GM19328 (cell line): ENCODE data around the gene GNB1L.
"Not testable (repeated sequence)": the region's sequence is repeated elsewhere in the genome, so short reads cannot be mapped to it uniquely, and the experiment has no call there.

Source experiments
- ATAC-seq: cut with Tn5 transposase; IDR thresholded peaks from one replicate; pipeline ENCODE4 v1.9.1; 2021; ENCODE audit warnings: mild to moderate bottlenecking, moderate library complexity; ENCODE audit not compliant: unreplicated experiment

Gene GNB1L

GRCh38 chr22:19784384-19785175 is 70.1 kb downstream of the GNB1L start:
- ATAC-seq = no peak

DNA sequence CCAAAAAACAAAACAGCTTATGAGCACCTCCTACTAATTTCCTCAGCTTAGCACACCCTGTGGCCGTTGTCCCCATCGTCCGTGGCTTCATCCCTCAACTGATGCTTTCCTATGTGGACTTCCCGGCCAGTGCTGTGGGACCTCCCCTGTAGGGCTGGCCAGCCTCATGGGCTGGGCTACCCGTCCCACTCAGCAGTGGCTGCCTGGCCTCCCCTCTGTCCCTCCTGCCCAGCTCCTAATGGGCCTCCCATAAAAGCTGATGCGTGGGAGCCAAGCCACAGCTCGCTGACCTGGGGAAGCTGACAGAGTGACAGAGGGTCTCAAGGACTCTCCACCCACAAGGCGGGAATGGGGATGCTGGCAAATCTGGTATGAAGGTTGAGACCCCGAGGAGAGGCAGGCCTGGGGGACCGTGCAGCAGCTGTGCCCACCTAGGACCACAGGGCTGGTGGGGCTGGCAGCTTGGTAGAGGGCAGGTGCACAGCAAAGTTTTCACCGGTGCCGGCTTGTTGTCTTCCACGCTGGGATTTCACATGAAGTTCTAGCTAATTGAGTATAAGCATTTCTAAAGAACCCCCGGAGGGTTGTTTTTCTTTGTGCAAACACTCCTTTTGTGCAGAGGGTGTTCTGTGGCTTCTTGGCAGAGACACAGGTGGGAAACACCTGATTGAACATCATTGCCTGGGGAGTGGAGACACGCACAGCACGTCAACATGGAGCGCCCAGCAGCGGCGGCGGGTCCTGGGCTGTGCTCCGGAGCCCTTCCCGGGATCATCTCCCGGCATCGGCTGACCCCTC is 70.9 kb downstream of the GNB1L start:
- ATAC-seq = no peak

GRCh38 chr22:19782533-19782932 is 72.1 kb downstream of the GNB1L start:
- no peak for ATAC-seq

DNA sequence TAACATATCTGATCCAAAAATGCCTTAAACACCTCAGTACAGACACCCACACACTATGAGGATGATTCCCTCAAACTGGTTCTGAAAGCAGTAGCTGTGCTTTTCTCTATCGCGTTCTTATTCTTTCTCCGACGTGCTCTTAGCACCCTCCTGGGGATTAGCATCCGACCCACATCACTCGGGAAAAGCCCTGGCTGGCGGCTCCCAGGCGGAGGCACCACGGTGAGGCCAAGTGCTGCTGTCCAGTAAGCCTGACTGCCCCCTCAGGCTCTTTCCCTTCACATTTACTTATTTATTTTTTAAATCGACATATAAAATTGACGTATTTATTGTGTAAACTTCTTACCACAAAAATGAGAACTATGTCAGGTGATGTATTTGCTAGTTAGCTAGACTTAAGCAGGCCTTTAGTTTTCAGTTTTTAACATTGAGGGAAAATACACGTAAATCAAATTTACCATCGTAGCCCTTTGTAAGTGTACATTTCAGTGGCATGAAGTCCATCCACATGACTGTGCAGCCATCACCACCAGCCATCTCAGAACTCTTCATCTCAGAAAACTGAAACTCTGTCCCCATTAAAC is 74.9 kb downstream of the GNB1L start:
- ATAC-seq = no peak

GRCh38 chr22:19779011-19779421 is 75.7 kb downstream of the GNB1L start:
- no peak for ATAC-seq

- not testable (repeated sequence) for ATAC-seq
These were observed 77.5 kb downstream of the GNB1L start for GRCh38 chr22:19777192-19777591.

- no peak for ATAC-seq
These were observed 78.1 kb downstream of the GNB1L start for GRCh38 chr22:19776433-19777031.

DNA sequence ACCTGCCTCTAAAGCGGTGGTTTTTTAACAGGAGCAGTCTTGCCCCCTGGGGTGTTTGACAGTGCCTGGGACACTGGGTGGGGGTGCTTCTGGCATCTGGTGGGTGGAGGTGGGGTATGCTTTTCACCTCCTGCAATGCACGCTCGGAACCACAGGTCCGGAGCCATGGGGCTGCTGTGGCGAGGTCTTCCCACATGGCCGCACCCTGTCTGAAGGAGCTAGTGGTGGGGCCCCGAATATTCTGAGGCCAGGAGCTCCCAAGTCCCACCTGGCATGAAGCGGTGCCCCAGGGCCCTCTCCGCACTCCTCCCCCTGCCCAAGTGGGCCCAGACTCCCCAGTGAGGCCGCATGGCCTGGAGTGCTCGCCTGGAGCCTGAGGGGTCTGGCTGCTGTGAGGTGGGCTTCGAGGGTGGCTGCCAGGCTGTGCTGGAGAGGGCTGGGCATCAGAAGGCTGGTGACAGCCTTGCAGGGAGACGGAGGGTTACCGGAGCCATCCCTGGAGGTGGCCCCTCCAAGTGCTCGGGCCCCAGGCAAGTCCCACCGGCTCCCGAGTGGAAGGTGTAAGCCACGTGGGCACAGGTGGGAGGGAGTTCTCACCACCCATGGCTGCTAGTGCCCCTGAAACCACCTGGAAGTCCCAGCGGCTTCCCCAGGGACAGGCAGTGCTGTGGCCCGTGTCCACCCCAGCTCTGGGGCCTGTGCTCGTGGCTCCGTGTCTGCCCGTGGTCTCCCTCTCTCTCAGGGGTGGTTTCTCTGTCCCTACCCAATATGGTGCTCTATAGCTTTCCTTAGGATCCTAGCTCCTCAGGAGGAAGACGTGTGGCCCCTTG is 79.0 kb downstream of the GNB1L start:
- ATAC-seq = no peak

- no peak for ATAC-seq
These were observed 80.0 kb downstream of the GNB1L start for GRCh38 chr22:19774628-19775027.

- ATAC-seq = no peak
These were observed 81.1 kb downstream of the GNB1L start for GRCh38 chr22:19773470-19774040.

DNA sequence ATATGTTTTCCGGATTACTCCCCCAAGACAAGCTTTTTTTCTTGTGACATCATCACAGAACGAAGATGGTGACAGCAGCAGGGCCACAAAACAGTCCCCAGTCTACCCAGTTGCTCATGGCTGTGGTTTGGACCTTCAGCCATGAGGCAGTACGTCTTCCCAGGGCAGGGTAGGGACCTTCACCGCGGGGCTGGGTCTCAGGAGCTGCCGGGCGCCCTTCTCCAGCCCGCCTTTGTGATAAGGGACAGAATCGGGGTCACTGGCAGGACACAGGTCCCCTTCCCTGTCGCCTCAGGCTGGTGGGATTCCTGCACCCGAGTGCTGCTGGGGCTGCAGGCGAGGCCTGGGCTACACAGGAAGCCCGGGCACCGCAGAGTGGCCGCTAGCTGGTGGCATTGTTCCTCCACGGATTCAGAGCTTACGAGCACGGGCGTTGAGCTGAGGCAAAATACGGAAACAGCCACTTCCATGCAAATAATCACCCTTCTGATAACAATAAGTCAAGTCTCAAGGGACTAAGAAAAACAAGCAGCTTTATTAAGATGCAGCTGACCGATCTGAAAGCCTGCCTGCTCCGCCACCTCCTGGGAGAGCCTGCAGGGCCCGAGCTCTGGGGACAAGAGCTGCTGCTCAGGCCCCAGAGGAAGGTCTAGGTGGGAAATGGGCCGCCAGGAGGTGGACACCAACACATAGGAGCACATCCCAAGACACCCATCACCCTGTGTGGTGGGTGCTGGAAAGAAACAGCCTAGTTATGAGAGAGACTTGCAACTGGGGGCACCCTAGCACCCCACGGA is 81.8 kb downstream of the GNB1L start:
- no peak for ATAC-seq

GRCh38 chr22:19772422-19772672 is 82.3 kb downstream of the GNB1L start:
- ATAC-seq = no peak

DNA sequence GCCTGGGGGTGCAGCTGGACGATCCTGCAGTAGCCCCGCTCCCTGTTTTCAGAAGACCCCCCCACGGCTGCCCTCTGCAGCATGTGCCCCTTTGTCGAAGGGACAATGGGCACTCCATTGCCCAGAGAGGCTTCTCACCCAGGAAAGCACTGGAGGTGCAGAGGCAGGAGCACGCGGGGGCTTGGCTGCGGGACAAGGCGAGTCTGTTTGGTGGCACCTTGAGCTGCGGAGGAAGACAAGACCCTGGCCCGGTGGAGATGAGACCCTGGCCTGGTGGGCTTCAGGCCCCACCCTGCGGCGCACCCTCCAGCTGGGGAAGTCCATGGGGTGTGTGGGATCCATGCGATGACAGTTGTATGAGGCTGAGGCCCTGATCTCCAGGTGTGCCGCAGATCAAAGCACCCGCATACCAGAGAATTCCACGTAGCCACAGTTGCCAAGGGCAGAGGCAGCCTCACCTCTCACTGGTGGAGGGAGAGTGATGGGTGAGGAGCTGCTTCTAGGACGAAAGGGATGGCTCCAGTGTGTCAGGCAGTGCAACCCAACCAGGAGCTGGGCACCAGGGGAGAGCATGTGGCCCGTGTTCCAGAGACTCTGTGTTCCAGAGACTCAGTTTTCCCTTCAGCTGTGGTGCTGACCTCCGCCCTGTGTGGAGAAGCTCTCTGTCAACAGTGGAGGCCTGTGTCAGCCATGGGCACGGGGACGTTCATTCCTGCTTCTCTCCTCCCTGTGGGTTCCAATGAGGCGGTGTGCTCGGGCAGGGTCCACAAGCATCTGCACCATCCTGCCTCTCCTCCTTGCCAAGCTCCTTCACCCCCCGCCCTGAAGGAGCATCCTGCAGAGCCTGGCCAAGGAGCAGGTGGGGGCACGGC is 84.1 kb downstream of the GNB1L start:
- ATAC-seq = no peak

- ATAC-seq = no peak
These were observed 85.3 kb downstream of the GNB1L start for GRCh38 chr22:19769393-19769715.

DNA sequence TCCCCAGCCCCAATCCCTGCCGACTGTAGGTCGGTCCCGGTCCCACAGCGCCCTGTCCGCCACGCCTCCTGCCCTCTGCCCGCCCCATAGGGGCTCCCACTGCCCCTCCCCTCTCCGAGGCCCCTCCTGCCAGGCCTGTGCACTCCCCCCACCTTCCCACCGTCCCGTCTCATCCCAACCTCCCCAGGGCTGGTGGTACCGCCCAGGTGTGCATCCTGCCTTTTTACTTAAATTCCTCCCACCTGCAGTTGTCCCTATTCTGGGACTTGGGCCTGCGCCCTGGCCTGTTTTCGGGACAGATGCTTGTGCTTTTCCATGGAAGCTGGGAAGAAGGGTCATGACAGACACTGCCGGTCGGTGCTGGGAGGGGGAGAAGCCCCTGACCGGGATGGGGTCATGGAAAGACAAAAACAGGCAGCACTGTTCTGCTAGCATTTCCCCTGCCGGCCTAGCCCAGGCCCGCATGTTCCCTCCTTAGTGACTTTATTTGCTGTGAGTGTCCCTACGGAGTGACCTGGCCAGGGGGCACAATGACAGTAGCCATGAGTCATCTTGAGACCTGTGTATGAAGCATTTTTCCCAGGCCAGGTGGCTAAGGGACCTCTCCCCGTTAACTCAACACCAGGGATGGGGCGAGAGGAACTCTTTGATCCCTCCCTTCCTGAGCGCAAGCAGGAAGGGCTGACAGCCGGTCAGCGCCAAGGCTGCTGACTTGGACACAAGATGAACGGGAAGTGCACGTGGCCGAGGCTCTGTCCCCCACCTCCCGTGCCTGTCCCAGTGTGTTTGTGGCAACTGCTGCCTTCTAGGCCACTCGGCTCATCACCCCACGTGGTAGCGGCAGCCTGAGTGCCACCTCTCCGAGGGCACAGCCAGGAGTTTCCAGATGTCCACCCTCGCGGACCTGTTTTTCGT is 87.0 kb downstream of the GNB1L start:
- ATAC-seq = no peak

- ATAC-seq = no peak
These were observed 87.9 kb downstream of the GNB1L start for GRCh38 chr22:19766511-19767426.

- no peak for ATAC-seq
These were observed 88.5 kb downstream of the GNB1L start for GRCh38 chr22:19766240-19766510.
